Stimulated activated CD4-positive, alpha-beta T cell treated with anti-CD3 and anti-CD28 coated beads, TNF-alpha, amount 100 ng/mL, for 1 hour (primary cell): ENCODE data around the gene DYNC1I1.
"Not testable (repeated sequence)": the region's sequence is repeated elsewhere in the genome, so short reads cannot be mapped to it uniquely, and the experiment has no call there.

Experiments used
- DNase-seq, 3 donors: peaks; one replicate each; pipeline ENCODE4 v3.0.0-alpha.2; 2020; ENCODE audit warnings: low read depth in 3 of 3, low spot score in 1 of 3

DYNC1I1 gene

GRCh38 chr7:95906851-95907250 is 134.5 kb downstream of the DYNC1I1 start:
- DNase-seq, result no peak

GRCh38 chr7:95907337-95907736 is 135.0 kb downstream of the DYNC1I1 start:
- DNase-seq, result no peak

- no peak for DNase-seq
These were observed 136.1 kb downstream of the DYNC1I1 start for GRCh38 chr7:95908499-95908898.

- DNase-seq, result no peak
These were observed 138.0 kb downstream of the DYNC1I1 start for GRCh38 chr7:95910341-95910740.

GRCh38 chr7:95915731-95916130 is 143.4 kb downstream of the DYNC1I1 start:
- DNase-seq, result no peak

- DNase-seq, result peak; percentile 36 to 69 (median 40)
These were observed 144.4 kb downstream of the DYNC1I1 start for GRCh38 chr7:95916573-95917297.

GRCh38 chr7:95917634-95918033 is 145.3 kb downstream of the DYNC1I1 start:
- no peak for DNase-seq

GRCh38 chr7:95919556-95919955 is 147.2 kb downstream of the DYNC1I1 start:
- DNase-seq, result no peak

GRCh38 chr7:95921543-95921942 is 149.2 kb downstream of the DYNC1I1 start:
- DNase-seq, result no peak

GRCh38 chr7:95922191-95922590 is 149.8 kb downstream of the DYNC1I1 start:
- DNase-seq, result no peak

GRCh38 chr7:95925236-95925635 is 152.9 kb downstream of the DYNC1I1 start:
- no peak for DNase-seq

- no peak for DNase-seq
These were observed 153.6 kb downstream of the DYNC1I1 start for GRCh38 chr7:95925971-95926370.

- DNase-seq, result no peak
These were observed 155.4 kb downstream of the DYNC1I1 start for GRCh38 chr7:95927756-95928155.

GRCh38 chr7:95929710-95930280 is 157.4 kb downstream of the DYNC1I1 start:
- DNase-seq, result no peak

- DNase-seq, result no peak
These were observed 159.3 kb downstream of the DYNC1I1 start for GRCh38 chr7:95931460-95932232.

GRCh38 chr7:95933618-95934017 is 161.3 kb downstream of the DYNC1I1 start:
- no peak for DNase-seq

- not testable (repeated sequence) for DNase-seq
These were observed 172.5 kb downstream of the DYNC1I1 start for GRCh38 chr7:95944867-95945266.

- no peak for DNase-seq
These were observed 178.3 kb downstream of the DYNC1I1 start for GRCh38 chr7:95950698-95951097.

GRCh38 chr7:95951531-95951930 is 179.2 kb downstream of the DYNC1I1 start:
- no peak for DNase-seq

GRCh38 chr7:95951997-95952795 is 179.8 kb downstream of the DYNC1I1 start:
- DNase-seq, result no peak

GRCh38 chr7:95952851-95953250 is 180.5 kb downstream of the DYNC1I1 start:
- DNase-seq, result no peak
